ENCODE data around the gene RELL2. TPM values are rescaled to one million over a fixed set of nuclear protein-coding genes. Genes with fewer than 3 reads are reported as not detected.
A peak's percentile ranks its signal among the peaks of the same experiment; 100 is the strongest.

The RELL2 gene
- total RNA-seq, 1 donor: 4.7 TPM

- no peak for TF ChIP-seq CTCF (IDR thresholded peaks at IDR 0.05; ENCODE audit: insufficient read depth, low read depth, low read length)
- DNase-seq (ENCODE audit: low read depth): no peak
- H3K4me3 ChIP-seq (ENCODE audit: low read depth, low read length): peak overlapping the region; percentile 59
These were observed 44.5 kb downstream of the RELL2 start for GRCh38 chr5:141681295-141681694.

- DNase-seq (ENCODE audit: low read depth): peak; percentile 91
- H3K4me3 ChIP-seq (ENCODE audit: low read depth, low read length): peak within 1 kb of the TSS; percentile 59
- no peak for TF ChIP-seq CTCF (IDR thresholded peaks at IDR 0.05; ENCODE audit: insufficient read depth, low read depth, low read length)
These were observed 45.2 kb downstream of the RELL2 start, which contains the start of gene ARAP3 for GRCh38 chr5:141681695-141682641. Gene ARAP3, minus strand, starts transcription at chr5:141682230. Its CDS starts 1,744 bp downstream, at chr5:141680486.

- no peak for DNase-seq (ENCODE audit: low read depth)
- no peak for TF ChIP-seq CTCF (IDR thresholded peaks at IDR 0.05; ENCODE audit: insufficient read depth, low read depth, low read length)
These were observed 46.9 kb downstream of the RELL2 start for GRCh38 chr5:141683596-141684141.

GRCh38 chr5:141685591-141685990 is 48.8 kb downstream of the RELL2 start:
- DNase-seq (ENCODE audit: low read depth): no peak
- no peak overlapping the region for H3K4me3 ChIP-seq (ENCODE audit: low read depth, low read length)
- TF ChIP-seq CTCF (IDR thresholded peaks at IDR 0.05; ENCODE audit: insufficient read depth, low read depth, low read length): no peak

More at GRCh38 chr5:141683596-141684141, 46.9 kb downstream of the RELL2 start:
- H3K4me3 ChIP-seq (ENCODE audit: low read depth, low read length): no peak overlapping the region

GRCh38 chr5:141686648-141687416 is 50.0 kb downstream of the RELL2 start:
- TF ChIP-seq CTCF (IDR thresholded peaks at IDR 0.05; ENCODE audit: insufficient read depth, low read depth, low read length): no peak
- H3K4me3 ChIP-seq (ENCODE audit: low read depth, low read length): no peak overlapping the region
- no peak for DNase-seq (ENCODE audit: low read depth)

Small RNA genes within 50 kb of the gene (small RNA-seq; reads per million reads assigned to genes)
- not detected for gene RPS27AP10

Other genes starting within 250 kb of the RELL2 start
- 11.0 and 13.4 TPM in 2 replicates for gene PCDHGB4, start 249.3 kb upstream of the RELL2 start, total RNA-seq
- 3.0 and 3.2 TPM in 2 replicates for gene PCDHGA8, start 244.4 kb upstream of the RELL2 start, total RNA-seq
- gene PCDHGB5, start 239.1 kb upstream of the RELL2 start, total RNA-seq: 23.2 and 25.0 TPM in 2 replicates
- 4.7 and 5.2 TPM in 2 replicates for gene PCDHGA9, start 234.2 kb upstream of the RELL2 start, total RNA-seq
- gene PCDHGB6, start 229.0 kb upstream of the RELL2 start, total RNA-seq: 4.2 and 4.3 TPM in 2 replicates
- gene PCDHGA10, start 224.0 kb upstream of the RELL2 start, total RNA-seq: 11.7 and 12.2 TPM in 2 replicates
- 11.2 and 12.6 TPM in 2 replicates for gene PCDHGB7, start 219.3 kb upstream of the RELL2 start, total RNA-seq
- gene PCDHGA11, start 215.9 kb upstream of the RELL2 start, total RNA-seq: 11.0 and 15.5 TPM in 2 replicates
- 15.5 and 18.7 TPM in 2 replicates for gene PCDHGA12, start 206.5 kb upstream of the RELL2 start, total RNA-seq
- 35.4 and 36.3 TPM in 2 replicates for gene PCDHGC3, start 161.0 kb upstream of the RELL2 start, total RNA-seq
- 2.6 and 2.9 TPM in 2 replicates for gene PCDHGC4, start 152.0 kb upstream of the RELL2 start, total RNA-seq
- 2.6 TPM in 2 replicates for gene PCDHGC5, start 147.9 kb upstream of the RELL2 start, total RNA-seq
- 22.9 and 26.8 TPM in 2 replicates for gene DIAPH1, start 18.0 kb upstream of the RELL2 start, total RNA-seq
- gene HDAC3, start 148 bp upstream of the RELL2 start, total RNA-seq: 49.0 and 53.5 TPM in 2 replicates
- 24.2 and 25.8 TPM in 2 replicates for gene FCHSD1, start 14.4 kb downstream of the RELL2 start, total RNA-seq
- gene ARAP3, start 45.2 kb downstream of the RELL2 start, total RNA-seq: 5.6 and 7.7 TPM in 2 replicates
- 0.43 and 3.5 TPM in 2 replicates for gene PCDH1, start 241.4 kb downstream of the RELL2 start, total RNA-seq